ENCODE results near the gene STAMBP.
A peak's percentile ranks its signal among the peaks of the same experiment; 100 is the strongest.
"Not testable (repeated sequence)": the region's sequence is repeated elsewhere in the genome, so short reads cannot be mapped to it uniquely, and the experiment has no call there.

The STAMBP gene

GRCh38 chr2:73828818-73829570 is at the start of gene STAMBP:
STAMBP (plus strand) TSS chr2:73828961; CDS start chr2:73830857, 1,896 bp downstream.
- peak; percentile 64 to 65 for DNase-seq (ENCODE audit: low read depth in 2 of 2)

- DNase-seq (ENCODE audit: low read depth in 2 of 2): peak; percentile 89 to 95
Measured at GRCh38 chr2:73779467-73780236, 49.1 kb upstream of the STAMBP start, which contains the start of gene DUSP11. DUSP11 (minus strand) TSS chr2:73780103; CDS start chr2:73779974, 129 bp downstream.

DNA sequence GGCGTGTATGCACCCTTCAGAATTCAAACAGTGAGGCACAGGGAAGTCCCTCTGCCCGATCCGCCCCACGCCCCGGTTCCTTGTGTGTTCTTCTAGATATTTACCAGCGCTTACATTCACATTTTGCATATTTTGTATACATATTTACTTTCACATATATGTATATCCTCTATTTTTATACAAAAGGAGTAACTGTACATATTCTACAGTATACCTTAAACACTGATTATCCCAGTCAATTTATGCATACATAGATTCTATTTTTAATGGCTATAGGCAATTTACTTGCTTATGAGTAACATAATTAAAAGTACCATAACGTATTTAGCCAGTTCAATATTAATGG is 48.6 kb upstream of the STAMBP start:
- DNase-seq (ENCODE audit: low read depth in 2 of 2): no peak

DNA sequence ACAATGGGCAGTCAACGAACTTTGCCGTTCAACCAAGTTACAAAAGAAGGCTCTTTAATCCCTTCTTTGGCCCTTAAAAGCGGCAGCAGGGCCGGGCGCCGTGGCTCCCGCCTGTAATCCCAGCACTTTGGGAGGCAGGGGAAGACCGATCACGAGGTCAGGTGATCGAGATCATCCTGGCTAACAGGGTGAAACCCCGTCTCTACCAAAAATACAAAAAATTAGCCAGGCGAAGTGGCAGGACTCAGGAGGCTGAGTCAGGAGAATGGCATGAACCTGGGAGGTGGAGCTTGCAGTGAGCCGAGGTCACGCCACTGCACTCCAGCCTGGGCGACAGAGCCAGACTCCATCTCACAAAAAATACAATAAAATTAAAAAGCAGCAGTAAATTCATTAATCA is 45.4 kb upstream of the STAMBP start:
- not testable (repeated sequence) for DNase-seq (ENCODE audit: low read depth in 2 of 2)

DNA sequence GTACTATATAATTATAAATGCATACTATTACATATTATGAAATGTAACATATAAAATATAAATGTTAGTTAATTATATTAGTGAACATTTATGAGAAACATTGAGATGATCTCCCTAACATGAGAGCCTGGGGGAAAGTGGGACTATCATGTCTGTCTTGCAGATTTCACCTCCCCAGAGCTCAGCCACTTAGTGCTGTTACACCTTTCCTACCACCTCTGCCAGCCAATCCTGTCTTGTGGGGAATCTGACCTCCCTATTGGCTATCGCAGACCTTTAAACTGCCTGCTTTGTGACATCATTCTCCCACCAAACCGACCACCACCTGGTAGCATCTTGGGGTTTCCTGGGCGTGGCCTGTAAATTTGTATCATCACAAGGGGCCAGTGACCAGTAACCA is 44.9 kb upstream of the STAMBP start, which contains the start of gene C2orf78:
Gene C2orf78 (plus strand): TSS at position 301 of the 400 bp plus-strand sequence. CDS start 127 bp downstream, outside the sequence.
- not testable (repeated sequence) for DNase-seq (ENCODE audit: low read depth in 2 of 2)

DNA sequence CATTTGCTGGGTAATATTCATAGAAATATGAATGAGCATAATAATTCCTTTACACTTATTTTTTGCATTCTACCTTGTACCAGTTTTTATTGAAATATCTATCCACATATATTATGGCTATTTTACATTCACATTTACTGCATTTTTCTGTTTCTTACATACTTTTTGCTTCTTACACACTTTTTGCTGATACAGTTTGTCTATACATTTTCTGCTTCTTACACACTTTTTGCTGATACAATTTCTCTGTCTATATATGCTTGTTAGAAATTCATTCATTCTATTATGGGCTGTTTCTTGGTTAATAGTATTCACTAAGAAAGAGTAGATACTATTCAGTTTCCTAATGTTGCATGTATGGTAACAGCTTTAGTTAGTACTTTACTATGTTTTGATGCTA is 16.9 kb upstream of the STAMBP start:
- DNase-seq (ENCODE audit: low read depth in 2 of 2): no peak

DNA sequence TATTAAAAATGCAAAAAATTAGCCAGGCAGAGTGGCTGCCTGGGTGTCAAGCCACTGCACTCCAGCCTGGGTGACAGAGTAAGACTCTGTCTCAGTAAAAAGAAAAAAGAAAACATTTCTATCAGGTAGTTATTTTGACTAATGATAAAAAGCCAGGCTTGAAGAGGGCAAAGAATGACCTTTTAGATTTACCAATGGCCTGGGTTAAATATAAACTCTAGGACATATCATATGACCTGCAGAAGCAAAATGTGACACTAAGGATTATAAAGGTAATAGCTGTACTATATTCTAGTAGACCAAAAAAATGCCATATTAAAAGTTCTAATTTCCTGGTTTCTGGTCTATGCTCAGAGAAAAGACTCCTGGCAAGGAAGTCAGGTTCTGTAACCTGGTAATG is 16.1 kb upstream of the STAMBP start:
- no peak for DNase-seq (ENCODE audit: low read depth in 2 of 2)

GRCh38 chr2:73818296-73818695 is 10.5 kb upstream of the STAMBP start:
- no peak for DNase-seq (ENCODE audit: low read depth in 2 of 2)

DNA sequence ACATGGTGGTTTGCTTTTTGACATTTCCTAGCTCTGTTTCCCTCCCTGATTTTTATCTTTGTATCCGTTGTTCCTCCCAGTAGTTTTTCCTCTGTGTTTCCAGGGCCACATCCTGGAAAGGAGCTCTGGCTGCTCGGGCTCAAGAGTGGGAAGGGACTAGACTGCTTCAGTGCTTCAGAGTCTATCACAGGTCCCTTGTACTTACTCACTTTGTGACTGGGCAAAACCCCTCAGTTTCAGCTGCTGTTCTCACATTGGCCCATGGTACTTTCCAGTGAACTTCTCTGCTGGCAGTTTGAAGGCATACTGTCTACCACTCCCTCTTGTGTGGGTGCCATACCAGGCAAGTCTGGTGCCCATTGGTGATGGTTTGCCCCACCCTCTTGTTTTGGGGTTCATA is 7.5 kb upstream of the STAMBP start:
- DNase-seq (ENCODE audit: low read depth in 2 of 2): no peak

DNA sequence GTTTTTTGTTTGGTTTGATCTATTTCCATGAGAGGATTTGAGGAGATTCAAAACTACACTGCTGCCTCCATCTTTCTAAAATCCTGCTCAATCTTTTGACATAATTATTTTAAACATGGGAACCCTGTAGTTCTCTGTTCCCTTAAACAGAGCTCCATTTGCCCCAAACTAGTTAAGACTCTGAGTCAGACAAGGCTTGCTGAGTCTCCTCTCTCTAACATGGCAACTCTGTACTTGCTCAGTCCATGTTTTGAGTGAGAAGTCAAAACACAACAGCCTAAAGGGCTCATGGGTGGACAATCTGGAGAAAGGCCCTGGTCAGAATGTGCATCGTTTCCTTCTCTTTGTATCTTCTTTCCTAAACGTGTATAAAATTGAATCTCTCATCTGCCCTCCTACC is 7.1 kb upstream of the STAMBP start:
- no peak for DNase-seq (ENCODE audit: low read depth in 2 of 2)

- no peak for DNase-seq (ENCODE audit: low read depth in 2 of 2)
Measured at GRCh38 chr2:73822276-73822675, 6.5 kb upstream of the STAMBP start.

GRCh38 chr2:73822991-73823390 is 5.8 kb upstream of the STAMBP start:
- no peak for DNase-seq (ENCODE audit: low read depth in 2 of 2)

DNA sequence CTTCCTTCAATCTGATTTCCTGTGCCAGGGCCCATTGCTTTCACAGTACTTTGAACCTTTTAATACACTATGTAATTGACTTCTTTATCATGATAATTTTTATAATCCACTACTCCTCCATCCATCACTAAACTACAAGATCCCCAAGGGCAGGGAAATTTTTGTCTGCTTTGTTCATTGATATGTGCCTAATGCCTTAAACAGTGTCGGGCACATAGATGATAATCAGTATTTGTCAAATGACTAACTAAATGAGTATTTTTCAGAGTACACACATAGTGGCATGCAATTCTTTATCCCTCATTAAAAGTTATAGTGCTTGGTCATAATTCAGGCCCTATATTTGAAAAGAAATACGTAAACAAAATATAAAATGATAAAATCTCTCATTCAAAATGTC is 5.3 kb upstream of the STAMBP start:
- DNase-seq (ENCODE audit: low read depth in 2 of 2): no peak

GRCh38 chr2:73823916-73824523 is 4.7 kb upstream of the STAMBP start:
- peak in 1 of 2 donors; percentile 10 for DNase-seq (ENCODE audit: low read depth in 2 of 2)

- no peak for DNase-seq (ENCODE audit: low read depth in 2 of 2)
Measured at GRCh38 chr2:73825408-73825807, 3.4 kb upstream of the STAMBP start.

DNA sequence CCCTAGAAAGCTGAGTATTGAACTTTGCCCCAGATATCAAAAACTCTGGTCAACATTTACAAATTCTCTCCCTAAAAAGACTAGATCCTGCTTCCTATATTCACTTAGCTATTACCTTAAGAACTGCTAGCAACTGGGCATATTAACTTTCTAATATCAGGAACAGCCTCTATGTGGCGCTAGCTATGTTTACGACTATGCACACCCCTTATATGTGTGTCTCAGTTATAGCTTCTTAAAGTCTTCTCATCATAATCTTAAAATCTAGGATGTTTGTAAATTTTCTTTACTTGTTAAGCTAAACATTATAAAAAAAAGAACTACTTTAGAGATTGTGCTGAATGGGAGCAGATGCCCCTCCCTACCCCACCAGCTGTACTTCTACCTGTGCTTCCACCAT is 1.7 kb upstream of the STAMBP start:
- no peak for DNase-seq (ENCODE audit: low read depth in 2 of 2)

- DNase-seq (ENCODE audit: low read depth in 2 of 2): no peak
Measured at GRCh38 chr2:73827660-73828388, 937 bp upstream of the STAMBP start.

- DNase-seq (ENCODE audit: low read depth in 2 of 2): no peak
Measured at GRCh38 chr2:73828389-73828817, 358 bp upstream of the STAMBP start.

DNA sequence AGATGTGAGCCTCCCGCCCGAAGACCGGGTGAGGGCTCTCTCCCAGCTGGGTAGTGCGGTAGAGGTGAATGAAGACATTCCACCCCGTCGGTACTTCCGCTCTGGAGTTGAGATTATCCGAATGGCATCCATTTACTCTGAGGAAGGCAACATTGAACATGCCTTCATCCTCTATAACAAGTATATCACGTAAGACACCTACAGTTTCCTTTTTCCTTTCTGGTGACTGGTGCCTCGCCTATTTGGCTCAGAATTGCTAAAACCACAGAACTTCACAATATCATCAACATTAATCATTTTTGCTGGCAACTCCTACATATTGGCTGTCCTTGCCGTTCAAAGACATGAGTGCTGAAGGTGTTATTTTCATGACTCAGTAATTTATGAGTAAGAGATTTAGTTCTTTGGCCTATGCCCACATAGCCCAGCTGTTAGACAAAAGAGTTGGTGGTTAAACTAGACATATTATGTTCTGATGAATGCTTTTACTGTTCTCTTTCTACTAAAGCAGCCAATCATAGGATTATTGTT is 2.2 kb downstream of the STAMBP start:
- no peak for DNase-seq (ENCODE audit: low read depth in 2 of 2)

- DNase-seq (ENCODE audit: low read depth in 2 of 2): no peak
Measured at GRCh38 chr2:73832930-73833329, 4.2 kb downstream of the STAMBP start.

- DNase-seq (ENCODE audit: low read depth in 2 of 2): no peak
Measured at GRCh38 chr2:73836141-73836943, 7.6 kb downstream of the STAMBP start.

All from stimulated activated CD4-positive, alpha-beta T cell treated with anti-CD3 and anti-CD28 coated beads, Interleukin-1b, Interleukin-23, amount 100 ng/mL, for 1 hour (primary cell).